Liver (tissue), 9 donors: ENCODE results near the gene CASP8AP2. TPM values are rescaled to one million over a fixed set of nuclear protein-coding genes. Genes with fewer than 3 reads are reported as not detected.

Experiments
- DNase-seq: peaks from one replicate; pipeline ENCODE4 v3.0.0-alpha.2; 2017; ENCODE audit warnings: low spot score
- H3K27ac ChIP-seq, 2 donors: one replicate each; pipeline ENCODE4 v1.7.0; 2013; ENCODE audit warnings: inconsistent platforms in 2 of 2, low read length in 2 of 2, control low read depth in 1 of 2, low read depth in 1 of 2, mild to moderate bottlenecking in 1 of 2
- H3K27me3 ChIP-seq, 4 donors: one replicate each; pipeline versions ENCODE4 v1.6.1 to v1.7.0; 2013; ENCODE audit warnings: low read length in 3 of 4, inconsistent platforms in 1 of 4, mild to moderate bottlenecking in 1 of 4, moderate library complexity in 1 of 4; ENCODE audit not compliant: control insufficient read depth in 4 of 4, insufficient read depth in 4 of 4
- H3K36me3 ChIP-seq, 4 donors: one replicate each; pipeline versions ENCODE4 v1.6.1 to v1.7.0; 2013; ENCODE audit warnings: low read length in 3 of 4, mild to moderate bottlenecking in 3 of 4, low read depth in 1 of 4, moderate library complexity in 1 of 4; ENCODE audit not compliant: control insufficient read depth in 4 of 4, insufficient read depth in 3 of 4
- H3K4me1 ChIP-seq, 4 donors: one replicate each; pipeline versions ENCODE4 v1.6.1 to v1.7.0; 2013; ENCODE audit warnings: low read length in 3 of 4, mild to moderate bottlenecking in 3 of 4, moderate library complexity in 1 of 4; ENCODE audit not compliant: control insufficient read depth in 4 of 4, insufficient read depth in 4 of 4
- H3K4me3 ChIP-seq, 3 donors: one replicate each; pipeline versions ENCODE4 v1.6.1 to v1.7.0; 2013; ENCODE audit warnings: low read length in 3 of 3, control low read depth in 1 of 3, low read depth in 1 of 3, mild to moderate bottlenecking in 1 of 3
- H3K9ac ChIP-seq, 2 donors: one replicate each; pipeline ENCODE4 v1.7.0; 2013; ENCODE audit warnings: low read length in 2 of 2, mild to moderate bottlenecking in 2 of 2, moderate library complexity in 2 of 2, control low read depth in 1 of 2, low read depth in 1 of 2
- H3K9me3 ChIP-seq, 4 donors: one replicate each; pipeline versions ENCODE4 v1.6.1 to v1.7.0; 2013; ENCODE audit warnings: low read length in 3 of 4; ENCODE audit not compliant: control insufficient read depth in 4 of 4
- ATF3 ChIP-seq: IDR thresholded peaks from 2 replicates; pipeline ENCODE4 v1.6.1; 2016; ENCODE audit warnings: antibody characterized with exemption
- EGR1 ChIP-seq, 2 donors: IDR thresholded peaks; 2 replicates each; pipeline ENCODE4 v1.6.1; 2016 to 2018; ENCODE audit warnings: antibody characterized with exemption in 2 of 2, low read depth in 2 of 2
- FOXA1 ChIP-seq: IDR thresholded peaks from 2 replicates; pipeline ENCODE4 v1.6.1; 2016; ENCODE audit warnings: antibody characterized with exemption
- FOXA2 ChIP-seq: IDR thresholded peaks from 2 replicates; pipeline ENCODE4 v1.6.1; 2016; ENCODE audit warnings: antibody characterized with exemption
- GABPA ChIP-seq, 2 donors: IDR thresholded peaks in 1 of 2; conservative IDR thresholded peaks in 1 of 2; 2 replicates each; pipeline ENCODE4 v1.6.1; 2016; ENCODE audit warnings: antibody characterized with exemption in 2 of 2, mild to moderate bottlenecking in 1 of 2, moderate library complexity in 1 of 2
- HNF4A ChIP-seq, 2 donors: conservative IDR thresholded peaks; 2 replicates each; pipeline ENCODE4 v1.6.1; 2016; ENCODE audit warnings: antibody characterized with exemption in 2 of 2, mild to moderate bottlenecking in 2 of 2
- HNF4G ChIP-seq: IDR thresholded peaks from 2 replicates; pipeline ENCODE4 v1.6.1; 2016; ENCODE audit warnings: antibody characterized with exemption
- JUND ChIP-seq, 2 donors: IDR thresholded peaks; 2 replicates each; pipeline ENCODE4 v1.6.1; 2016; ENCODE audit warnings: antibody characterized with exemption in 2 of 2
- NR2F2 ChIP-seq: IDR thresholded peaks from 2 replicates; pipeline ENCODE4 v1.6.1; 2016; ENCODE audit warnings: antibody characterized with exemption
- RAD21 ChIP-seq, 2 donors: IDR thresholded peaks; 2 replicates each; pipeline ENCODE4 v1.6.1; 2016; ENCODE audit warnings: antibody characterized with exemption in 2 of 2, mild to moderate bottlenecking in 2 of 2
- RXRA ChIP-seq, 2 donors: IDR thresholded peaks; 2 replicates each; pipeline ENCODE4 v1.6.1; 2017 to 2018; ENCODE audit warnings: antibody characterized with exemption in 2 of 2, mild to moderate bottlenecking in 1 of 2
- SP1 ChIP-seq: IDR thresholded peaks from 2 replicates; pipeline ENCODE4 v1.6.1; 2018; ENCODE audit warnings: antibody characterized with exemption, mild to moderate bottlenecking
- TAF1 ChIP-seq: conservative IDR thresholded peaks from 2 replicates; pipeline ENCODE4 v1.6.1; 2016; ENCODE audit warnings: antibody characterized with exemption, mild to moderate bottlenecking
- YY1 ChIP-seq: IDR thresholded peaks from 2 replicates; pipeline ENCODE4 v1.6.1; 2016; ENCODE audit warnings: antibody characterized with exemption, mild to moderate bottlenecking
- ZBTB33 ChIP-seq: IDR thresholded peaks from 2 replicates; pipeline ENCODE4 v1.6.1; 2016; ENCODE audit warnings: antibody characterized with exemption
- WGBS: extraction: QIAGEN DNeasy Blood & Tissue Kit; methylation state at CpG from one replicate; pipeline ENCODE4 v1.1.7; 2013; 5-methylcytosine and 5-hydroxymethylcytosine counted together
- polyA plus RNA-seq, 2 donors: library from polyadenylated mRNA; stranded (reverse) in 1 of 2; unstranded in 1 of 2; fragments of 200-250 nt in 1 of 2; fragments of >200 nt in 1 of 2; fragmentation: Nextera tagmentation in 1 of 2; extraction: Ambion mirVana in 1 of 2; gene quantifications; one replicate each; pipeline versions ENCODE4 v1.2.1 to v1.2.3, GENCODE V29; 2013 to 2015
- total RNA-seq, 2 donors: library from RNA; depleted of rRNA; stranded (reverse); fragments of >200 nt; gene quantifications; one replicate each; pipeline ENCODE4 v1.2.3, GENCODE V29; 2014
- TF ChIP-seq, protein P1 (sequence below): fragments of 150-350 bp; IDR thresholded peaks from 2 replicates; pipeline ENCODE4 v1.5.1; 2017; ENCODE audit warnings: improper control_type of control experiment, low read depth, low read length; ENCODE audit not compliant: missing input control
- TF ChIP-seq, protein P2 (sequence below): IDR thresholded peaks from 2 replicates; pipeline ENCODE4 v1.6.1; 2016; ENCODE audit warnings: antibody characterized with exemption
- TF ChIP-seq, protein P3 (sequence below): IDR thresholded peaks from 2 replicates; pipeline ENCODE4 v1.6.1; 2016; ENCODE audit warnings: antibody characterized with exemption, mild to moderate bottlenecking
- donor health status: healthy.
- donor health status: healthy.
- donor health status: healthy.
- donor health status: healthy.
- donor health status: healthy.

CASP8AP2 gene
- total and polyA plus RNA-seq, 4 donors, result 1.9 to 12.2 (median 7.1) TPM

GRCh38 chr6:89790403-89790802 is 39.3 kb upstream of the CASP8AP2 start:
- Histone ChIP-seq H3K27me3 (no peaks in the 10 kb centered on the region), H3K36me3 (peaks cover 2 to 28% (median 17%) of the 10 kb centered on the region in 4 donors), H3K9me3 (no peaks in the 10 kb centered on the region), H3K27ac (no peak overlapping the region), H3K4me1 (peaks cover 0 to 32% (median 16%) of the 10 kb centered on the region in 4 donors), H3K4me3 (no peak overlapping the region), H3K9ac (no peak overlapping the region)
- TF ChIP-seq ZBTB33, result no peak
- TF ChIP-seq, protein P1, sequence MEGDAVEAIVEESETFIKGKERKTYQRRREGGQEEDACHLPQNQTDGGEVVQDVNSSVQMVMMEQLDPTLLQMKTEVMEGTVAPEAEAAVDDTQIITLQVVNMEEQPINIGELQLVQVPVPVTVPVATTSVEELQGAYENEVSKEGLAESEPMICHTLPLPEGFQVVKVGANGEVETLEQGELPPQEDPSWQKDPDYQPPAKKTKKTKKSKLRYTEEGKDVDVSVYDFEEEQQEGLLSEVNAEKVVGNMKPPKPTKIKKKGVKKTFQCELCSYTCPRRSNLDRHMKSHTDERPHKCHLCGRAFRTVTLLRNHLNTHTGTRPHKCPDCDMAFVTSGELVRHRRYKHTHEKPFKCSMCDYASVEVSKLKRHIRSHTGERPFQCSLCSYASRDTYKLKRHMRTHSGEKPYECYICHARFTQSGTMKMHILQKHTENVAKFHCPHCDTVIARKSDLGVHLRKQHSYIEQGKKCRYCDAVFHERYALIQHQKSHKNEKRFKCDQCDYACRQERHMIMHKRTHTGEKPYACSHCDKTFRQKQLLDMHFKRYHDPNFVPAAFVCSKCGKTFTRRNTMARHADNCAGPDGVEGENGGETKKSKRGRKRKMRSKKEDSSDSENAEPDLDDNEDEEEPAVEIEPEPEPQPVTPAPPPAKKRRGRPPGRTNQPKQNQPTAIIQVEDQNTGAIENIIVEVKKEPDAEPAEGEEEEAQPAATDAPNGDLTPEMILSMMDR, result no peak
- TF ChIP-seq RAD21 (IDR thresholded peaks at IDR 0.05), result no peak
- no peak for TF ChIP-seq ATF3
- TF ChIP-seq JUND (IDR thresholded peaks at IDR 0.05), result no peak
- no peak for TF ChIP-seq SP1
- no peak for TF ChIP-seq FOXA2
- TF ChIP-seq RXRA (IDR thresholded peaks at IDR 0.05), result no peak
- TF ChIP-seq YY1, result no peak
- TF ChIP-seq GABPA (IDR thresholded peaks at IDR 0.05 in 1 of 2, conservative IDR thresholded peaks at IDR 0.05 in 1 of 2), result no peak
- no peak for TF ChIP-seq HNF4G
- TF ChIP-seq, protein P2, sequence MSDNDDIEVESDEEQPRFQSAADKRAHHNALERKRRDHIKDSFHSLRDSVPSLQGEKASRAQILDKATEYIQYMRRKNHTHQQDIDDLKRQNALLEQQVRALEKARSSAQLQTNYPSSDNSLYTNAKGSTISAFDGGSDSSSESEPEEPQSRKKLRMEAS, result no peak
- TF ChIP-seq, protein P3, sequence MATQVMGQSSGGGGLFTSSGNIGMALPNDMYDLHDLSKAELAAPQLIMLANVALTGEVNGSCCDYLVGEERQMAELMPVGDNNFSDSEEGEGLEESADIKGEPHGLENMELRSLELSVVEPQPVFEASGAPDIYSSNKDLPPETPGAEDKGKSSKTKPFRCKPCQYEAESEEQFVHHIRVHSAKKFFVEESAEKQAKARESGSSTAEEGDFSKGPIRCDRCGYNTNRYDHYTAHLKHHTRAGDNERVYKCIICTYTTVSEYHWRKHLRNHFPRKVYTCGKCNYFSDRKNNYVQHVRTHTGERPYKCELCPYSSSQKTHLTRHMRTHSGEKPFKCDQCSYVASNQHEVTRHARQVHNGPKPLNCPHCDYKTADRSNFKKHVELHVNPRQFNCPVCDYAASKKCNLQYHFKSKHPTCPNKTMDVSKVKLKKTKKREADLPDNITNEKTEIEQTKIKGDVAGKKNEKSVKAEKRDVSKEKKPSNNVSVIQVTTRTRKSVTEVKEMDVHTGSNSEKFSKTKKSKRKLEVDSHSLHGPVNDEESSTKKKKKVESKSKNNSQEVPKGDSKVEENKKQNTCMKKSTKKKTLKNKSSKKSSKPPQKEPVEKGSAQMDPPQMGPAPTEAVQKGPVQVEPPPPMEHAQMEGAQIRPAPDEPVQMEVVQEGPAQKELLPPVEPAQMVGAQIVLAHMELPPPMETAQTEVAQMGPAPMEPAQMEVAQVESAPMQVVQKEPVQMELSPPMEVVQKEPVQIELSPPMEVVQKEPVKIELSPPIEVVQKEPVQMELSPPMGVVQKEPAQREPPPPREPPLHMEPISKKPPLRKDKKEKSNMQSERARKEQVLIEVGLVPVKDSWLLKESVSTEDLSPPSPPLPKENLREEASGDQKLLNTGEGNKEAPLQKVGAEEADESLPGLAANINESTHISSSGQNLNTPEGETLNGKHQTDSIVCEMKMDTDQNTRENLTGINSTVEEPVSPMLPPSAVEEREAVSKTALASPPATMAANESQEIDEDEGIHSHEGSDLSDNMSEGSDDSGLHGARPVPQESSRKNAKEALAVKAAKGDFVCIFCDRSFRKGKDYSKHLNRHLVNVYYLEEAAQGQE, result no peak
- no peak for TF ChIP-seq NR2F2
- no peak for TF ChIP-seq HNF4A (conservative IDR thresholded peaks at IDR 0.05)
- TF ChIP-seq EGR1 (IDR thresholded peaks at IDR 0.05; ENCODE audit: low read depth in 2 of 2), result no peak
- no peak for TF ChIP-seq FOXA1
- TF ChIP-seq TAF1, result no peak
- 97% methylated on average over 2 of the region's 2 CpGs for WGBS
- no peak for DNase-seq
